CD14-positive monocyte (primary cell): ENCODE measurements around the gene TRAPPC12. TPM values are rescaled to one million over a fixed set of nuclear protein-coding genes. Genes with fewer than 3 reads are reported as not detected.

Experiments used
- DNase-seq, 3 donors: peaks; one replicate each; pipeline ENCODE4 v3.0.0-alpha.2; 2011 to 2022
- H2AFZ ChIP-seq: 2 replicates; pipeline ENCODE4 v1.6.0; 2012; ENCODE audit warnings: mild to moderate bottlenecking, low read depth, low read length, inconsistent platforms; ENCODE audit not compliant: insufficient read depth, poor library complexity, severe bottlenecking
- H3K27ac ChIP-seq, 2 donors: 1 replicate in 1 of 2; 2 replicates in 1 of 2; pipeline ENCODE4 v1.5.1; 2012 to 2013; ENCODE audit warnings: low read length in 2 of 2, control low read depth in 1 of 2, inconsistent platforms in 1 of 2, low read depth in 1 of 2, mild to moderate bottlenecking in 1 of 2
- H3K27me3 ChIP-seq, 2 donors: one replicate each; pipeline versions ENCODE4 v1.6.0 to v1.6.1; 2011 to 2013; ENCODE audit warnings: low read length in 2 of 2; ENCODE audit not compliant: control insufficient read depth in 2 of 2, insufficient read depth in 2 of 2
- H3K36me3 ChIP-seq, 2 donors: replicated peaks in 1 of 2; 1 replicate in 1 of 2; 2 replicates in 1 of 2; pipeline versions ENCODE4 v1.5.1 to v1.6.1; 2012 to 2013; ENCODE audit warnings: low read length in 2 of 2, control low read depth in 1 of 2, inconsistent platforms in 1 of 2, mild to moderate bottlenecking in 1 of 2; ENCODE audit not compliant: insufficient read depth in 2 of 2, control insufficient read depth in 1 of 2
- H3K4me1 ChIP-seq, 2 donors: 1 replicate in 1 of 2; 2 replicates in 1 of 2; pipeline versions ENCODE4 v1.5.1 to v1.6.1; 2012 to 2013; ENCODE audit warnings: low read length in 2 of 2, control low read depth in 1 of 2, inconsistent platforms in 1 of 2, mild to moderate bottlenecking in 1 of 2, moderate library complexity in 1 of 2; ENCODE audit not compliant: insufficient read depth in 2 of 2, control insufficient read depth in 1 of 2
- H3K4me2 ChIP-seq: replicated peaks from 2 replicates; pipeline ENCODE3; 2012; ENCODE audit warnings: low read length, moderate library complexity, mild to moderate bottlenecking; ENCODE audit not compliant: poor library complexity, severe bottlenecking; ENCODE audit errors: extremely low read depth
- H3K4me3 ChIP-seq, 3 experiments: fragments of 200-600 bp in 1 of 3; sonication (generic) in 1 of 3; replicated peaks in 1 of 3; 1 replicate in 2 of 3; 2 replicates in 1 of 3; pipeline ENCODE4 v1.5.1; 2011 to 2013; ENCODE audit warnings: low read length in 3 of 3, mild to moderate bottlenecking in 3 of 3, control low read depth in 2 of 3, low read depth in 2 of 3, inconsistent platforms in 1 of 3, moderate library complexity in 1 of 3
- H3K79me2 ChIP-seq: 2 replicates; pipeline ENCODE4 v1.6.0; 2012; ENCODE audit warnings: mild to moderate bottlenecking, control low read depth, inconsistent platforms, low read length, moderate library complexity; ENCODE audit not compliant: insufficient read depth
- H3K9ac ChIP-seq: 2 replicates; pipeline ENCODE4 v1.6.0; 2017; ENCODE audit warnings: low read length, mild to moderate bottlenecking; ENCODE audit not compliant: insufficient read depth, poor library complexity, severe bottlenecking
- H3K9me3 ChIP-seq, 2 donors: replicated peaks in 1 of 2; 1 replicate in 1 of 2; 2 replicates in 1 of 2; pipeline versions ENCODE4 v1.5.1 to v1.6.1; 2012 to 2013; ENCODE audit warnings: low read length in 2 of 2, control low read depth in 1 of 2; ENCODE audit not compliant: control insufficient read depth in 1 of 2, insufficient read depth in 1 of 2
- H4K20me1 ChIP-seq: 2 replicates; pipeline ENCODE4 v1.6.0; 2012; ENCODE audit warnings: mild to moderate bottlenecking, low read length, control low read depth, moderate library complexity; ENCODE audit not compliant: insufficient read depth
- H3K27ac Mint-ChIP-seq, 7 donors: one replicate each; pipeline ENCODE4 v1.8.0; 2020; ENCODE audit warnings: mild to moderate bottlenecking in 7 of 7, mixed read lengths in 7 of 7, moderate library complexity in 6 of 7, inconsistent platforms in 2 of 7
- H3K27me3 Mint-ChIP-seq, 3 donors: one replicate each; pipeline ENCODE4 v1.8.0; 2021 to 2022; ENCODE audit warnings: low read depth in 3 of 3, mild to moderate bottlenecking in 3 of 3, mixed read lengths in 3 of 3, moderate library complexity in 3 of 3, inconsistent platforms in 1 of 3
- H3K36me3 Mint-ChIP-seq, 2 donors: one replicate each; pipeline ENCODE4 v1.8.0; 2020; ENCODE audit warnings: mixed read lengths in 2 of 2, inconsistent platforms in 1 of 2, mild to moderate bottlenecking in 1 of 2
- H3K4me1 Mint-ChIP-seq: one replicate; pipeline ENCODE4 v1.8.0; 2020; ENCODE audit warnings: mild to moderate bottlenecking, mixed read lengths
- H3K4me3 Mint-ChIP-seq, 2 donors: one replicate each; pipeline ENCODE4 v1.8.0; 2020; ENCODE audit warnings: mild to moderate bottlenecking in 2 of 2, mixed read lengths in 2 of 2, moderate library complexity in 1 of 2
- H3K9me3 Mint-ChIP-seq, 7 donors: one replicate each; pipeline ENCODE4 v1.8.0; 2020 to 2022; ENCODE audit warnings: mixed read lengths in 7 of 7, mild to moderate bottlenecking in 6 of 7, moderate library complexity in 6 of 7, inconsistent platforms in 2 of 7
- CTCF ChIP-seq: fragments of 200-600 bp; IDR thresholded peaks from one replicate; pipeline ENCODE4 v1.8.0; 2022; ENCODE audit warnings: antibody characterized with exemption, mild to moderate bottlenecking
- WGBS: methylation state at CpG from one replicate; pipeline ENCODE4 v1.1.5; 2013; ENCODE audit warnings: missing lambda C conversion rate; ENCODE audit not compliant: insufficient coverage; 5-methylcytosine and 5-hydroxymethylcytosine counted together
- intact Hi-C, 2 donors: fragments of 100-400 bp; cut with micrococcal nuclease; formaldehyde crosslinking; loops; one replicate each; pipeline versions ENCODE4 v1.15.0 to v1.15.1; 2023
- polyA plus RNA-seq, 3 donors: library from polyadenylated mRNA; depleted of rRNA in 1 of 3; unstranded in 2 of 3; stranded (reverse) in 1 of 3; fragments of 300-500 nt in 2 of 3; fragments of >200 nt in 1 of 3; fragmentation: Illumina TruSeq in 2 of 3; gene quantifications; 1 replicate in 2 of 3; 2 replicates in 1 of 3; pipeline ENCODE4 v1.2.3, GENCODE V29; 2012 to 2021

Gene TRAPPC12
- polyA plus RNA-seq, 3 donors = 26.6 to 72.1 (median 44.7) TPM

DNA sequence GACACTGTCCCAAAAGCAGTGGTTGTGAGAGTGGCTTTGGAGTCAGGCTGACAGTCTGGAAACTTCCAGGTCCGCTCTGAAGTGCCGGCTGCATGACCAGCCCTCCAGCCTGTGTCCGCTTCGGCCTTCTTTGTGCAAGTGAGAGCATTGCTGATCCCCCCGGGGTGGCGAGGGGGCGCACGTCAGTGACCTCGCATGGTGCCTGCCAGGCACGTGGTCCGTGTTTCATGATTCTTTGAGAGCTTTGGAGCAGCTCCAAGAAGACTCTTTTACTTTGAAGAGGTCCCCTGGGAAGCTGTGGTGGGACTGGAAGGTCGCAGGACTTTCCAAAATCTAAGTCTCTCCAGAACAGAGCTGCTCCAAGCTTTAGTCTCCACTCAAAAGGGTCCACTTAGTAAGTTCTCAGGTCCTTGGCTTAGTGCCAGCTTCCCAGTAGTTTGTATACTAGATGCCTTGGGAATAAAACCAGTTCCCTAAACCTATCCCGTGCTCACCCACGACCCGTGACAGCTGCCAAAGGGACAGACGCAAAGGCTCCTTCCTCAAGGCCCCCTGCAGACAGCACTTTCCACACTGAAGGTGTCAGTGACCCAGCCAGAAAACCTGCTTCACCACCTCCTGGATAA, 71.0 kb downstream of the TRAPPC12 start:
- 100% methylated on average over 9 of the region's 16 CpGs for WGBS
- intact Hi-C loops = no loop called here

GRCh38 chr2:3451169-3451568, 71.7 kb downstream of the TRAPPC12 start:
- peaks cover 66 to 99% of the 10 kb centered on the region in 2 donors for H3K36me3 ChIP-seq

More for the DNA sequence above, 71.0 kb downstream of the TRAPPC12 start:
- no peak overlapping the region for H3K27ac Mint-ChIP-seq
- peaks cover 0 to 3% (median 0%) of the 10 kb centered on the region in 7 donors for H3K9me3 Mint-ChIP-seq
- no peak for DNase-seq
- Histone ChIP-seq H3K9me3 (no peaks in the 10 kb centered on the region), H3K4me1 (no peaks in the 10 kb centered on the region), H3K4me2 (no peak overlapping the region), H3K79me2 (no peaks in the 10 kb centered on the region), H4K20me1 (no peaks in the 10 kb centered on the region), H3K27me3 (no peaks in the 10 kb centered on the region), H3K9ac (no peak overlapping the region), H3K4me3 (no peak overlapping the region), H3K27ac (no peak overlapping the region), H3K36me3 (peaks cover 66 to 99% of the 10 kb centered on the region in 2 donors), H2AFZ (no peak overlapping the region)
- H3K4me3 Mint-ChIP-seq = no peak overlapping the region
- H3K4me1 Mint-ChIP-seq = no peaks in the 10 kb centered on the region
- H3K36me3 Mint-ChIP-seq = peaks cover 70 to 92% of the 10 kb centered on the region in 2 donors
- no peak for TF ChIP-seq CTCF
- H3K27me3 Mint-ChIP-seq = no peaks in the 10 kb centered on the region

More at GRCh38 chr2:3451169-3451568, 71.7 kb downstream of the TRAPPC12 start:
- Mint-ChIP-seq H3K27ac (no peak overlapping the region), H3K4me1 (no peaks in the 10 kb centered on the region), H3K36me3 (peaks cover 70 to 92% of the 10 kb centered on the region in 2 donors), H3K9me3 (peaks cover 0 to 3% (median 0%) of the 10 kb centered on the region in 7 donors), H3K27me3 (peaks cover 0 to 2% (median 2%) of the 10 kb centered on the region in 3 donors), H3K4me3 (no peak overlapping the region)
- Histone ChIP-seq H2AFZ (no peak overlapping the region), H3K27me3 (no peaks in the 10 kb centered on the region), H3K4me2 (no peak overlapping the region), H3K9me3 (no peaks in the 10 kb centered on the region), H3K79me2 (no peaks in the 10 kb centered on the region), H3K27ac (no peak overlapping the region), H3K4me1 (no peaks in the 10 kb centered on the region), H3K9ac (no peak overlapping the region), H4K20me1 (no peaks in the 10 kb centered on the region), H3K4me3 (no peak overlapping the region)
- WGBS = 96% methylated on average over 4 of the region's 4 CpGs
- intact Hi-C loops = no loop called here
- no peak for DNase-seq
- no peak for TF ChIP-seq CTCF
